Measurements from ENCODE around the gene CASP12.

DNA sequence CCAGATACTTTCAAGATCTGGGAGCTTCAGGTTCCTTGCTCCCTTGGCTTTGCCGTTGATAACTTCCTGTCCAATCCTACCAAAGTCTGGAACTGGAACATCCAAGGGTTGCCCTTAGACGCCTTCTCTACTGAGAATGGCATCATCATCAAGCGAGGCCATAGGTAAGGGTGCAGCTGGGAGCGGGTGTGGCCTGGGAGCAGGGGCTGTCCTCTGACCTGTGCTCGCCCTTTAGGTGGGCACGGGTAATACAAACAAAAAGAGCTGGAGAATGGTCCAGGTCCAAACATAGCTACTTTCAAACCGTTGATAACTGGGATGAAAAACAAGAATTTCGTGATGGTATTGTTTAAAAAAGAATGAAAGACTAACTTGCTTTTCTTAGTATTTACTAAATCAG lies 25.0 kb downstream of the CASP12 start:
- TF ChIP-seq, protein P1, sequence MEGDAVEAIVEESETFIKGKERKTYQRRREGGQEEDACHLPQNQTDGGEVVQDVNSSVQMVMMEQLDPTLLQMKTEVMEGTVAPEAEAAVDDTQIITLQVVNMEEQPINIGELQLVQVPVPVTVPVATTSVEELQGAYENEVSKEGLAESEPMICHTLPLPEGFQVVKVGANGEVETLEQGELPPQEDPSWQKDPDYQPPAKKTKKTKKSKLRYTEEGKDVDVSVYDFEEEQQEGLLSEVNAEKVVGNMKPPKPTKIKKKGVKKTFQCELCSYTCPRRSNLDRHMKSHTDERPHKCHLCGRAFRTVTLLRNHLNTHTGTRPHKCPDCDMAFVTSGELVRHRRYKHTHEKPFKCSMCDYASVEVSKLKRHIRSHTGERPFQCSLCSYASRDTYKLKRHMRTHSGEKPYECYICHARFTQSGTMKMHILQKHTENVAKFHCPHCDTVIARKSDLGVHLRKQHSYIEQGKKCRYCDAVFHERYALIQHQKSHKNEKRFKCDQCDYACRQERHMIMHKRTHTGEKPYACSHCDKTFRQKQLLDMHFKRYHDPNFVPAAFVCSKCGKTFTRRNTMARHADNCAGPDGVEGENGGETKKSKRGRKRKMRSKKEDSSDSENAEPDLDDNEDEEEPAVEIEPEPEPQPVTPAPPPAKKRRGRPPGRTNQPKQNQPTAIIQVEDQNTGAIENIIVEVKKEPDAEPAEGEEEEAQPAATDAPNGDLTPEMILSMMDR (conservative IDR thresholded peaks at IDR 0.05; ENCODE audit: low read depth, low read length), result 0 out of 2 replicates have a peak, but pooled peaks have one; percentile 20
- TF ChIP-seq EZH2 (IDR thresholded peaks at IDR 0.05; ENCODE audit: borderline replicate concordance, low read depth, low read length, poor library complexity, severe bottlenecking), result no peak
